HG03039 (cell line): ENCODE data around the gene MMRN2.
"Not testable (repeated sequence)": the region's sequence is repeated elsewhere in the genome, so short reads cannot be mapped to it uniquely, and the experiment has no call there.

ENCODE experiments used
- ATAC-seq: cut with Tn5 transposase; IDR thresholded peaks from one replicate; pipeline ENCODE4 v1.9.1; 2021; ENCODE audit warnings: mild to moderate bottlenecking, moderate library complexity; ENCODE audit not compliant: unreplicated experiment

Gene MMRN2

GRCh38 chr10:86941426-86941825 is 16.0 kb downstream of the MMRN2 start:
- ATAC-seq: no peak

- ATAC-seq: no peak
These were observed 16.7 kb downstream of the MMRN2 start for GRCh38 chr10:86940677-86941076.

GRCh38 chr10:86940076-86940475 is 17.3 kb downstream of the MMRN2 start:
- ATAC-seq: not testable (repeated sequence)

- ATAC-seq: no peak
These were observed 19.2 kb downstream of the MMRN2 start for GRCh38 chr10:86938260-86938659.

DNA sequence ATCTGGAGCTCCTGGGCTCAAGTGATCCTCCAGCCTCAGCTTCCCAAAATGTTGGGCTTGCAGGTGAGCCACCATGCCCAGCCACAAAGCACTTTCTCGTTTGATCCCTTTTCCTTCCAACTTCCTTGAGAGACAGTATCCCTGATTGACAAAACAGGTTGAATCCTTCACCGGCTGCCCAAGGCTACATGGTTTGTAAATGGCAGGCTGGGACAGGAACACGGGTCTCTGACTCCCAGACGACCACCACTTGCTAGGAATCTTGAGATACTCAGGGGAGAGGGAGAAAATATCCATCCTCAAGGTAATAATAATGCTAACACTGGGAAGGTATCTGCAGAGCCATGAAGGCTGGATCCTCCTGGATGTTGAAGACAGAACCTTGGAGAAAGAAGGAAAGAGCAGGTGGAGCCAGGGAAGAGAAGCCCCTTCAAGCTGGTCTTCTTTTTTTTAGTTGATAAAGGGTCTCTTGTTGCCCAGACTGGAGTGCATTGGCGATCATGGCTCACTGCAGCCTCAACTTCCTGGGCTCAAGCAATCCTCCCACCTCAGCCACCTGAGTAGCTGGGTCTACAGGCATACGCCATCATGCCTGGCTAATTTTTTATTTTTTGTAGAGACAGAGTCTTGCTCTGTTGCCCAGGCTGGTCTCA is 19.8 kb downstream of the MMRN2 start:
- ATAC-seq: no peak

DNA sequence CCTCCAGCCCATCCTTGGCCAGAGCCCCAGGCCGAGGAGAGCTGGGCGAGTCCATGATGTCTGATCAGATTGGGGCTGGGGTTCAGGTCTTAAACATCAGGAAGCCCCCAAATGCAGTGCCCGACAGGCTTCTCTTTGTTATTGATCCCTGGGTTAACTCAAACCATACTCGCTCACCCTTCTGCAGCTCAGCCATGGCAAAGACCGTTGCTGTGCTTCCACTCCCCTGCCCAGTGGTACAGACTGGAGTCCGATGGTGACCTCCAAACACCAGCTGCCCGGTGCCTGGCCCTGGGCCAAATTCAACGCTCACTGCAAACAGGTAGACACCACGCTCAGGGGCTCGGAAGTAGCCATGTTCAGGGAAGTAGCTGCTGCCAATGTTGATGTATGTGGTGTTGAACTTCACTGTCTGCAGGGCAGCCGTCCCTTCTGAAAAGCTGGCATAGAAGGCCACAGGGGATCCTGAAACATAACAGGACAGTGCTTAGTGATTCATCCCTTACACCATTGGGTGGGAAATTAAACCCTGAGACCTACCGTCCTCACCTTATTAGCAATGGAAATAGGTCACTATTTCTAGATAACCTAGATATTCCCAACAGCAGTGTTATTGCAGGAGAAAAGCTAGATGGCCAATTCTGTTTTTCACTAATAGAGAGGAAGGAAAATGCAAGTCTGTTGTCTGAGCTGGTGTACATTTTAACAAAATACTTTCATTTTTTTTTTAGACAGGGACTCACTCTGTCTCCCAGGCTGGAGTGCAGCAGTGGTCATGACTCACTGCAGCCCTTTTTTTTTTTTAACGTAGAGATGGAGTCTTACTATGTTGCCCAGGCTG is 20.5 kb downstream of the MMRN2 start:
- ATAC-seq: no peak

DNA sequence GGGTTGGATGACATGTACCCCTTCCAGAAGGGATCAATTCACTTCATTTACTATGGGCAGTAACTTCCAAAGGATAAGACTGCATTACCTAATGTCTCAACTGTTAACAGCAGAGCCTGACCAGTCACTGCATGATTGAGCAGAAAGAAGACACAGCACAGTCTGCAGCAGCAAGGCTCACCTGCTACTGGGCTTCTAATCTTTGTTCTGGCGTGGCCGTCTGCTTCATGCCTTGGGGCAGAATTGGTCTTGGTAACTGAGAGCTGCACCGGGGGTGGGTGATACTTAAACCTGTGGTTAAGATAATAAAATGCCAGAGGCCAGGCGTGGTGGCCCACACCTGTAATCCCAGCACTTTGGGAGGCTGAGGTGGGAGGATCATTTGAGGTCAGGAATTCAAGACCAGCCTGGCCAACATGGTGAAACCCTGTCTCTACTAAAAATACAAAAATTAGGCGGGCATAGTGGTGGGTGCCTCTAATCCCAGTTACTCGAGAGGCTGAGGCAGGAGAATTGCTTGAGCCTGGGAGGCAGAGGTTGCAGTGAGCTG is 23.2 kb downstream of the MMRN2 start:
- not testable (repeated sequence) for ATAC-seq

DNA sequence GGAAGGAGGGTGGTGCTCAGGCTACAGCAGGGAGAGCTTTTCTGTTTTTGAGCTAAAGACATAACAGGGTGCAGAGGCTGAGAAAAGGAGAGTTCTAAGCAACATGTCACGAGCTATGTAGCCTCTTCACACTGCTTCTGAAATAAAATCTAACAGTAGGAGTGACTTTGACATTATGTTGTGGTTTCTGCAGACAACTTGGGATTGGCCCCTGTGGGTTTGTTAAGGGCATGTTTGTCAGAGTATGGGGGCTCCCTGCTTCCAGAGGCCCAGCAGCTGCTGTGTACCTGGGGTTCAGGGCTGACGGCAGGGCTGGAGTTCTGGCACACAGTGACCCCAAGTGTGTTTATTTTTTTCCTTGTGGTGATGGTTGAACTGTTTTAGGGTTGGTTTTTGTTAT is 24.7 kb downstream of the MMRN2 start:
- ATAC-seq: no peak

DNA sequence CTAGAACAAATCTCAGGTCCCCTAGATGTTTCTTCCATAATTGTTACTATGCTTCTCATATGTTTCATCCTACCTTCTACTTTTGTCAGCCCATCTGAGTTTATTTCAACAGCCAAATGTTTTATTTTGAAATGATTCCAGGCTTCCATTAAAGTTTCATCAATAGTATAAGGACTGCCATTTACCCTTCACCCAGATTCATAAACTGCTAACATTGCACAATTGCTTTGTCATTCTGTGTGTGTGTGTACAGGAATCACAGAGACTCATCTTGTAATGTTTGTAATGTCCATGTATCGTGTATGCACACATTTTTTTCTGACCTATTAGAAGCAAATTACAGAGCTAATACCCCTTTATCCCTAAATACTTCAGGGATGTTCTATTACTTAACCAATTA is 25.5 kb downstream of the MMRN2 start:
- no peak for ATAC-seq

DNA sequence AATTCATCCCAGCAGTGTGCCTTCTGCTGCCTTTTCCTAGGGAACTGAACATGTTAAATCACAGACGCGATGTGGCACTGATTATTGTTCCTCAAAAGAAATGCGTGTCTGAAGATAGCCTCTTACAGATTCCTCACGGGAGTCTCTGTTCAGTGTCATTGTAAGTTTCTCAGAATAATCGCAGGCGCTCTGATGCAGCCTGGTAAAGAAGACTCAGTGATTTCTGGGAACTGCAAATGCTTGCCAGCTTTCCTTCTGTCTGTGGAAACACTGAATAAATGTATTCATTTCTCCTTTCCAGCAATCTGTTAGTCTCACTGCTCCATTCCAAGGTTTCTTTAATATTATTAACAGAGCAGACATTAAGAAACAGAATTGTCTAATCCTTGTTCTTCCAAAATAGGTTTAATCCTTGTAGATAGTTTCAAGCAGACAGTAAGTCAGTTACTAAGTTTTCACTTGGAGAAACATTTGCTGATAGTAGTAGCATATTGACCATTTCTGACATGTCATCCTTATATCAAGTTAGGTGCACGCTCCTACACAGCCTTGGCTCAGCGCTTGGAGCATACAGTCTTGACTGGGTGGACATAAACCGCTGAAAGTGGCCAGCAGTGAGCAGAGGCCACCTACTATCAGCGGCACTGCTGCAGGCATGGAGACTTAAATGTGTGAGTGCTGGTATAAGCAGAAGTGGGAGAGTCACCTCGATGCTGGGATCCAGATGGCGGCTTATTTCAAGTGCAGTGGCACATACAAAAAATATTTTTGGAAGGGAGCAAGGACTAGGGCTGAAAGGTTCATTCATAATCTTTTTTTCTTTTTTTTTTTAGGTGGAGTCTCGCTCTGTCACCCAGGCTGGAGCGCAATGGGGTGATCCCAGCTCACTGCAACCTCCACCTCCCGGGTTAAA is 27.7 kb downstream of the MMRN2 start:
- ATAC-seq: no peak

DNA sequence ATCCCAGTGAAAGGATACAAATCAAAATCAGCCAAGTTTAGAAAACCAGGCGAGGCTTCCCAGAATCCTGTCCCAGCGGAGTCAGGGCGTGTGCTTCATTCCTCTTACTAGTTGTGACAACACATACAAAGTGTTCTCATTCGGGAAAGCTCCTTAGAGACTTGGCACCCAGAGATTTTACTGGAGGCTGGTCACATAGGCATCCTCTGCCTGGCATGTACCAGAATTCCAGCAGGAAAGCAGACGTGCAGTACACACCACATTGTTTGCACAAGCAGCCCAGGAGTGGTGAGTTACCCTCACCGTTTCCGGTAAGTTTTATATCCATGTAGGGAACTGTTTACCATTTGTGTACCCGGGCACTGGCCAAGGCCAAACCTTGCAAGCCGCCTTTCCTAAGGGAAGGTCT is 34.9 kb downstream of the MMRN2 start:
- ATAC-seq: no peak

GRCh38 chr10:86918022-86918471 is 39.4 kb downstream of the MMRN2 start:
- ATAC-seq: no peak

- no peak for ATAC-seq
These were observed 42.7 kb downstream of the MMRN2 start for GRCh38 chr10:86914734-86915133.

- ATAC-seq: no peak
These were observed 52.0 kb downstream of the MMRN2 start for GRCh38 chr10:86905429-86905828.

DNA sequence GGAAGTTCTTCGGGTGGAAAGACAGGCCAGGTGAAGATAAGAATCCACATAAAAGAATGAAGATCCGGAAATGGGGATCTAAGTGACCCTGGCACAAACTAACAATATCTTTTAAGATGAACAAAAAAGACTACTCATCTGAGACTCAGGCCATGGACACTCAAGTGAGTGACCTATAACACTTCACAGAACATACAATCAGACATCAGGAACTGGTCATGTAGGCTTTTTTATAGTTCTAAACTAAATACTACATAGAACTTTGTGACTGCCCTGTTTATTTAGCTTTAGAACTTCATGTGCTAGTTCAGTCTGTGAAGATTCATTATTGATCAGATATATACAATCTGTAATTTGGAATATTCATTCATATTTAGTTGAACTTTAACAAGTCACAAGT is 52.8 kb downstream of the MMRN2 start:
- no peak for ATAC-seq

DNA sequence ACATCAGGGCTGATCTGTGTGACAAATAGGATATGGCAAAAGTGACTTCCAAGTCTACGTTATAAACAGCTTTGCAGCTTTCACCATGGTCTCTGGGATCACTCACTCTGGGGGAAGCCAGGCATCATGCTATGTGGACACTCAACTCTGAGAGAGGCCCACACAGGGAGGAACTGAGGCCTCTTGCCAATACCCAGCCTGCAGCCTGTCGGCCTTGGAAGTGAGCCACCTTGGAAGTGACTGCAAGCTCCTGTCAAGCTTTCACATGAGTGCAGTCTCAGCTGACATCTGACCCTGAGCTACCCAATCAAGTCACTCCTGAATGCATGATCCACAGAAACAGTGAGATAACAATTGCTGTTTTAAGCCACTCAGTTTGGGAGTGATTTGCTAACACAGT is 56.5 kb downstream of the MMRN2 start:
- no peak for ATAC-seq

DNA sequence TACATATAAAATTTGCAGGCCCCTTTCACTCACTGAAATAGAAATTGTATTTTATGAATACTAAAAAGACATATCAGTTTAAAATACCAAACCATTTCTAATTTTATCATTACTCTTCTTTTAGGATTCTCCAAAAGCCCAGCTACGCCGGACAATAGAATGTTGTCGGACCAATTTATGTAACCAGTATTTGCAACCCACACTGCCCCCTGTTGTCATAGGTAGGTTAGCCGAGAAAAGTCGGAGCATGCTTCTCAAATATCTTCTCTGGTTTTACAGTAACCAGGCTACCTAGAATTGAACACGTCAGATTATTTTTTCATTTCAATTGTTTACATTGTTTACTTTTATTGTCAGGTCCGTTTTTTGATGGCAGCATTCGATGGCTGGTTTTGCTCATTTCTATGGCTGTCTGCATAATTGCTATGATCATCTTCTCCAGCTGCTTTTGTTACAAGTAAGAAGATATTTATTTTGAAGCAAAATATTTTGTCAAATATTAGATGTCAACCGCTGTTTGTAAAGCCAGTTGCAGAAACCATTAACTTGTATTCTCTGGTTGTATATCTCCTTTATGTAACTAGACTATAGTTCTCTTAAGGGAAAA is 57.6 kb downstream of the MMRN2 start:
- ATAC-seq: no peak

GRCh38 chr10:86899132-86899531 is 58.3 kb downstream of the MMRN2 start:
- ATAC-seq: no peak

DNA sequence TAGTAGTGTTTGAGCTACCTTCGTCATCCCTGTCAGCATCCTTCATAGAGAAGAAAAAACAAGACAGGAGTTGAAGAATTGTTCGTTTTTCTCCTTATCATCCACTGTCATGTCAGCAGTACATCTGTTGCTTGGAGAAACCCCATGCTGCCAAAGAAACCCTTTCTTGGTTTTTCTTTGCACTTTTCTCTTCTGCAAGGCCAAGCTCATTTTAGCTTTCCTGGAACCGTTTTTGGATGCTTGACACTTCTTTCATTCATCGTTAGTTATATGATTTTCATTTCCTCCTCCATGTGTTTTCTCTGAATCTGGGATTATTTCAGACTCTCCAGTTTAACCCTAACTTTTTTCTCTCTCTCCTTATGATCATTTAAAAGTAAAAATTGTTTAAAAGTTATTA is 58.9 kb downstream of the MMRN2 start:
- no peak for ATAC-seq

DNA sequence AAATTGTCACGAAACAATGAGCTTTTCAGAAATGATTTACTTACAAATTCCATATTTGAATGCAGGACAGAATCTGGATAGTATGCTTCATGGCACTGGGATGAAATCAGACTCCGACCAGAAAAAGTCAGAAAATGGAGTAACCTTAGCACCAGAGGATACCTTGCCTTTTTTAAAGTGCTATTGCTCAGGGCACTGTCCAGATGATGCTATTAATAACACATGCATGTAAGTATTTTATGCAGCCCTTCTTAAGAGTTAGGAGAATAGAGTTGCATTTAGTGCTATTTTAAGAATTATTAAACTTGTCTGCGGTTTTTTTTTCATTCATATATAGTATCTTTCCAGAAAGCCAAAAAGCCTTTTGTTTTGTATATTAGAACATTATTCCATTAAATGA is 67.4 kb downstream of the MMRN2 start:
- no peak for ATAC-seq
